Activated CD4-positive, alpha-beta T cell treated with anti-CD3 and anti-CD28 coated beads for 48 hours (primary cell): ENCODE data around the gene STT3B.
"Not testable (repeated sequence)": the region's sequence is repeated elsewhere in the genome, so short reads cannot be mapped to it uniquely, and the experiment has no call there.

Experiments used
- DNase-seq: peaks from one replicate; pipeline ENCODE4 v3.0.0-alpha.2; 2020

The STT3B gene

GRCh38 chr3:31532587-31533168, at the start of gene STT3B:
TSS of gene STT3B (plus strand) at chr3:31532925. CDS start at chr3:31532999, 74 bp downstream.
- peak; percentile 87 for DNase-seq

- DNase-seq = no peak
These were observed 48.9 kb upstream of the STT3B start for GRCh38 chr3:31483776-31484175.

- DNase-seq = no peak
These were observed 47.5 kb upstream of the STT3B start for GRCh38 chr3:31485196-31485595.

- DNase-seq = no peak
These were observed 45.7 kb upstream of the STT3B start for GRCh38 chr3:31486865-31487533.

- DNase-seq = no peak
These were observed 44.2 kb upstream of the STT3B start for GRCh38 chr3:31488475-31489017.

GRCh38 chr3:31490502-31490901, 42.2 kb upstream of the STT3B start:
- DNase-seq = no peak

GRCh38 chr3:31491660-31492059, 41.1 kb upstream of the STT3B start:
- no peak for DNase-seq

- DNase-seq = no peak
These were observed 39.6 kb upstream of the STT3B start for GRCh38 chr3:31493149-31493548.

- no peak for DNase-seq
These were observed 36.6 kb upstream of the STT3B start for GRCh38 chr3:31495971-31496665.

- no peak for DNase-seq
These were observed 33.9 kb upstream of the STT3B start for GRCh38 chr3:31498791-31499190.

- DNase-seq = no peak
These were observed 33.4 kb upstream of the STT3B start for GRCh38 chr3:31499281-31499680.

GRCh38 chr3:31502803-31503221, 29.9 kb upstream of the STT3B start:
- no peak for DNase-seq

GRCh38 chr3:31503456-31503855, 29.3 kb upstream of the STT3B start:
- no peak for DNase-seq

- DNase-seq = no peak
These were observed 28.5 kb upstream of the STT3B start for GRCh38 chr3:31504230-31504629.

- DNase-seq = no peak
These were observed 27.2 kb upstream of the STT3B start for GRCh38 chr3:31505371-31506048.

GRCh38 chr3:31506515-31506914, 26.2 kb upstream of the STT3B start:
- DNase-seq = not testable (repeated sequence)

GRCh38 chr3:31508452-31509146, 24.1 kb upstream of the STT3B start:
- DNase-seq = no peak

GRCh38 chr3:31509147-31509728, 23.5 kb upstream of the STT3B start:
- DNase-seq = no peak

GRCh38 chr3:31514570-31514969, 18.2 kb upstream of the STT3B start:
- DNase-seq = no peak

GRCh38 chr3:31515486-31516284, 17.0 kb upstream of the STT3B start:
- DNase-seq = no peak

- DNase-seq = no peak
These were observed 16.0 kb upstream of the STT3B start for GRCh38 chr3:31516757-31517156.
